Measurements from ENCODE around the gene VSTM4.

DNA sequence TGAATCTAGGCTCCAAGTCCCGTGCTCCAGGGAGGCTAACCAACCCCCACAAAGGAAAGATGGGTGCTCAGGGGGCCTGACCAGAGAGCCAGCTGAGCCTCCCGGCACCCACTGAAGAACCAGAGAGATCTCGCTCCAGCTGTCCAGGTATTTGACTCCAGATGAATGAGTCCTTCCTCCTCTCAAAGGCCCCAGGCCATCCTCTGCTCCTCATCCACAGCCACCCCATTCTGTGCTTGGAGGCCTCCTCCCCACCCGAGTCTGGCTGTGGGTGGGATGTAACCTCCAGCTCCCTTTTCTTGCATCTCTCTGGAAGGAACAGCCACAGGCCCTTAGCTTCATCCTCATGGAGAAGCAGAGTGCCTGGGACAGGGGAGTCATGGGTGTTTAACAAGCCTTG is 44.6 kb downstream of the VSTM4 start:
- TF ChIP-seq TAF1 (IDR thresholded peaks at IDR 0.05; ENCODE audit: low read depth), result no peak
- TF ChIP-seq FOXM1 (IDR thresholded peaks at IDR 0.05; ENCODE audit: borderline replicate concordance, low read depth), result no peak
- no peak for TF ChIP-seq MAX (IDR thresholded peaks at IDR 0.05)
- TF ChIP-seq CEBPB (IDR thresholded peaks at IDR 0.05), result no peak
- no peak for TF ChIP-seq RAD21 (IDR thresholded peaks at IDR 0.05; ENCODE audit: low read depth)
- TF ChIP-seq REST (IDR thresholded peaks at IDR 0.05; ENCODE audit: low read depth), result no peak
- TF ChIP-seq EGR1 (IDR thresholded peaks at IDR 0.05), result no peak
- TF ChIP-seq EP300 (IDR thresholded peaks at IDR 0.05; ENCODE audit: borderline replicate concordance), result no peak

Data from Ishikawa (cell line).